ENCODE measurements around the gene GMCL2. TPM values are rescaled to one million over a fixed set of nuclear protein-coding genes. Genes with fewer than 3 reads are reported as not detected.

Gene GMCL2
- polyA plus RNA-seq, 1 donor from 2014 or later: not detected

- Histone ChIP-seq H3F3A (ENCODE audit: insufficient read depth, low read length, poor library complexity, severe bottlenecking) (no peaks in the 10 kb centered on the region), H3K79me2 (replicated peaks; ENCODE audit: insufficient read depth, low read length) (no peaks in the 10 kb centered on the region), H4K20me1 (ENCODE audit: insufficient read depth) (no peaks in the 10 kb centered on the region), H3K27me3 (ENCODE audit: insufficient read depth, low read depth, low read length) (no peaks in the 10 kb centered on the region), H3K9me2 (ENCODE audit: insufficient read depth, low read length) (no peaks in the 10 kb centered on the region), H3K4me3 (ENCODE audit: low read length) (no peak overlapping the region), H3K36me3 (ENCODE audit: insufficient read depth, low read length) (no peaks in the 10 kb centered on the region), H2AFZ (ENCODE audit: low read depth, low read length) (no peak overlapping the region), H3K9ac (ENCODE audit: low read length) (no peak overlapping the region), H3K9me3 (ENCODE audit: low read length) (no peaks in the 10 kb centered on the region), H3K4me2 (ENCODE audit: low read length) (no peak overlapping the region), H3K27ac (ENCODE audit: low read length) (no peak overlapping the region)
- no peak for TF ChIP-seq EP300 (conservative IDR thresholded peaks at IDR 0.05; ENCODE audit: poor library complexity, severe bottlenecking)
- TF ChIP-seq POLR2AphosphoS5 (IDR thresholded peaks at IDR 0.05): no peak
- no peak for TF ChIP-seq TAF1 (IDR thresholded peaks at IDR 0.05; ENCODE audit: low read depth)
- TF ChIP-seq SMC3 (conservative IDR thresholded peaks at IDR 0.05; ENCODE audit: poor library complexity): no peak
- TF ChIP-seq EZH2 (IDR thresholded peaks at IDR 0.05; ENCODE audit: borderline replicate concordance, insufficient read depth, low read length, poor library complexity, severe bottlenecking): no peak
Measured at GRCh38 chr5:178189433-178189832, 2.3 kb upstream of the GMCL2 start.

- H3K9me2 ChIP-seq (ENCODE audit: insufficient read depth, low read length): no peaks in the 10 kb centered on the region
- TF ChIP-seq MXI1 (conservative IDR thresholded peaks at IDR 0.05; ENCODE audit: poor library complexity, severe bottlenecking) (no peak), EP300 (conservative IDR thresholded peaks at IDR 0.05; ENCODE audit: poor library complexity, severe bottlenecking) (no peak), CTCF (IDR thresholded peaks at IDR 0.05; ENCODE audit: poor library complexity, severe bottlenecking) (no peak), EZH2 (IDR thresholded peaks at IDR 0.05; ENCODE audit: borderline replicate concordance, insufficient read depth, low read length, poor library complexity, severe bottlenecking) (no peak), REST (IDR thresholded peaks at IDR 0.05; ENCODE audit: borderline replicate concordance) (no peak), TAF1 (IDR thresholded peaks at IDR 0.05; ENCODE audit: low read depth) (no peak), RAD21 (conservative IDR thresholded peaks at IDR 0.05) (no peak), POLR2AphosphoS5 (IDR thresholded peaks at IDR 0.05) (no peak), SMC3 (conservative IDR thresholded peaks at IDR 0.05; ENCODE audit: poor library complexity) (no peak)
- no peaks in the 10 kb centered on the region for H3K79me2 ChIP-seq (replicated peaks; ENCODE audit: insufficient read depth, low read length)
- no peaks in the 10 kb centered on the region for H3K9me3 ChIP-seq (ENCODE audit: low read length)
- H3K9ac ChIP-seq (ENCODE audit: low read length): no peak overlapping the region
- H3K4me3 ChIP-seq (ENCODE audit: low read length): no peak overlapping the region
- H4K20me1 ChIP-seq (ENCODE audit: insufficient read depth): no peaks in the 10 kb centered on the region
- no peaks in the 10 kb centered on the region for H3K27me3 ChIP-seq (ENCODE audit: insufficient read depth, low read depth, low read length)
- no peak overlapping the region for H3K27ac ChIP-seq (ENCODE audit: low read length)
- no peak overlapping the region for H3K4me2 ChIP-seq (ENCODE audit: low read length)
- no peaks in the 10 kb centered on the region for H3F3A ChIP-seq (ENCODE audit: insufficient read depth, low read length, poor library complexity, severe bottlenecking)
- no peaks in the 10 kb centered on the region for H3K36me3 ChIP-seq (ENCODE audit: insufficient read depth, low read length)
- no peak overlapping the region for H2AFZ ChIP-seq (ENCODE audit: low read depth, low read length)
Measured at GRCh38 chr5:178186427-178186826, 744 bp downstream of the GMCL2 start.
